Stimulated activated CD8-positive, alpha-beta memory T cell treated with anti-CD3 and anti-CD28 coated beads, Interleukin-7, amount 100 ng/mL, for 1 hour (primary cell): ENCODE results near the gene SH3TC1.

Experiments
- DNase-seq, 2 donors: peaks; one replicate each; pipeline ENCODE4 v3.0.0-alpha.2; 2020; ENCODE audit warnings: low read depth in 2 of 2

Gene SH3TC1

GRCh38 chr4:8260656-8261111, 61.6 kb downstream of the SH3TC1 start:
- DNase-seq: no peak

GRCh38 chr4:8261851-8262535, 62.9 kb downstream of the SH3TC1 start:
- no peak for DNase-seq

GRCh38 chr4:8262637-8263322, 63.7 kb downstream of the SH3TC1 start:
- DNase-seq: no peak

- no peak for DNase-seq
Observed at GRCh38 chr4:8263397-8263796, 64.3 kb downstream of the SH3TC1 start.

GRCh38 chr4:8264106-8264505, 65.0 kb downstream of the SH3TC1 start:
- DNase-seq: no peak

GRCh38 chr4:8265171-8265929, 66.3 kb downstream of the SH3TC1 start:
- DNase-seq: no peak

- DNase-seq: no peak
Observed at GRCh38 chr4:8266088-8266487, 67.0 kb downstream of the SH3TC1 start.

- DNase-seq: no peak
Observed at GRCh38 chr4:8266508-8266907, 67.4 kb downstream of the SH3TC1 start.

GRCh38 chr4:8267077-8267476, 68.0 kb downstream of the SH3TC1 start:
- no peak for DNase-seq

- no peak for DNase-seq
Observed at GRCh38 chr4:8268211-8268610, 69.1 kb downstream of the SH3TC1 start.

GRCh38 chr4:8268901-8269534, 69.9 kb downstream of the SH3TC1 start:
- DNase-seq: no peak

- no peak for DNase-seq
Observed at GRCh38 chr4:8269535-8270417, 70.7 kb downstream of the SH3TC1 start, which contains the start of gene HTRA3. TSS of gene HTRA3 (plus strand) at chr4:8269754. CDS start at chr4:8269969, 215 bp downstream.

- no peak for DNase-seq
Observed at GRCh38 chr4:8270418-8270771, 71.3 kb downstream of the SH3TC1 start.

GRCh38 chr4:8270912-8271815, 72.1 kb downstream of the SH3TC1 start:
- DNase-seq: no peak

- DNase-seq: no peak
Observed at GRCh38 chr4:8271821-8272220, 72.7 kb downstream of the SH3TC1 start.

GRCh38 chr4:8272472-8273428, 73.7 kb downstream of the SH3TC1 start:
- no peak for DNase-seq

- DNase-seq: no peak
Observed at GRCh38 chr4:8273450-8273849, 74.4 kb downstream of the SH3TC1 start.

- DNase-seq: no peak
Observed at GRCh38 chr4:8274066-8274652, 75.1 kb downstream of the SH3TC1 start.
